ENCODE data around the gene CBX3.

- TF ChIP-seq POLR2AphosphoS5 (IDR thresholded peaks at IDR 0.05; ENCODE audit: insufficient read depth in 1 of 2, low read depth in 1 of 2) (no peak), POLR2A (IDR thresholded peaks at IDR 0.05) (no peak)
Measured at GRCh38 chr7:26227987-26228386, 26.4 kb downstream of the CBX3 start.

Data from vagina (tissue), 2 donors.